SHP77 treated with DMSO at 0.1 percent for 48 hours (cell line): Measurements from ENCODE around the gene CSPG4.
A peak's percentile ranks its signal among the peaks of the same experiment; 100 is the strongest.

Experiments used
- DNase-seq: peaks from one replicate; lab custom pipeline; 2025; lab: John Stamatoyannopoulos, UW

Gene CSPG4

GRCh38 chr15:75669191-75669878 is 43.3 kb downstream of the CSPG4 start:
- no peak for DNase-seq

DNA sequence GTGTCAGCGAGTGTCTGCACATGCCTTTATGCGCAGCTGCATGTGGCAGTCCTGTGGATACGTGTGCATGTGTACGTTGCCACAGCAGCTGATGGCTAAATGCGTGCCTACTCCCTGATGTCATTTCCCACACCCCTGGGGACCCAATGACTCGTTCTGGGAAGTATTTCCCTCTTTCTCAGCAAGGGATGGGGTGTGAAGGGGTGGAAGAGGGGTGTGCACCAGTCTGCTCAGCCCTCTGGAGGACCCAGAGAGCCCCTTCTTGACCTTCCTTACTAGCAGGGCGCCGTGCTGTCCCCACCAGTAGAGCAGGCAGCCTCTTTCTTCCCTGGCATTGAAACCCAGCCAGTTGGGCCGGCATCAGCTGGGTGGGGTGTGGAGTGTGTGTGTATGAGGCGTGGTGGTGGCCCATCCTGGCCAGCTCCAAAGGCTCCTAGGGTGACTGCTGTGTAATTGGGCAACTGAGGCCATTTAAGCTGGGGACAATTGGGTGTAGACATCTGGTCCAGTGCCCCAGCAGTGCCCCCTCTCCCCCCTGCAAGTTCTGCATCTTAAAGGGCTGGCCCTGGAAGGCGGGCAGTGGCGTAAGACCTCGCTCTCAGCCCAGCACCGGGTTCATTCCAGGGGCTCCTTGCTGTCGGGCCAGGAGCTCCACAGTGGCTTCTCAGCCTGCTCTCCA is 45.7 kb downstream of the CSPG4 start:
- no peak for DNase-seq

DNA sequence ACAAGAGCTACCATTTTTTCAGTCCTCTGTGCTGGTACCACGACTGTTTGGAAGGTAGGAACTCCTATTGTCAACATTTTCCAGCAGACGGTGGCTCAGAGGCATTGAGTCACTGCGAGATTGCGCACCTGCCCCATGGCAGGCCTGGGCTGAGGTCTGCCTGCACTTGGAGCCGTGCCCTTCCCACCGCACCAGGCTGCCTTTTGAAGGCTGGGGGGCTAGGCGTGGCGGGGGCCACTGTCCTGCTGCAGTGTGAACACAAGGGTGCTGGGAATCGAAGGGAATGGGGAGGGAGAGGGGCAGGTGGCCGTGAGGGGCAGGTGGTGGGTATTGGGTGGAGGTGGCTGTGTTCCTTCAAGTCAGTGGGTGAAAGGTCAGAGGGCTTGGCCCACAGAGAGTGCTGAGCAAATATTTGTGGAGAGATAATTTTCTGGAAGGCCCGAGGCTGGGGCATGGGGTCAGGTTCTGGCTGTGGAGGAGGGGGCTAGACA is 48.7 kb downstream of the CSPG4 start:
- DNase-seq = peak; percentile 72

DNA sequence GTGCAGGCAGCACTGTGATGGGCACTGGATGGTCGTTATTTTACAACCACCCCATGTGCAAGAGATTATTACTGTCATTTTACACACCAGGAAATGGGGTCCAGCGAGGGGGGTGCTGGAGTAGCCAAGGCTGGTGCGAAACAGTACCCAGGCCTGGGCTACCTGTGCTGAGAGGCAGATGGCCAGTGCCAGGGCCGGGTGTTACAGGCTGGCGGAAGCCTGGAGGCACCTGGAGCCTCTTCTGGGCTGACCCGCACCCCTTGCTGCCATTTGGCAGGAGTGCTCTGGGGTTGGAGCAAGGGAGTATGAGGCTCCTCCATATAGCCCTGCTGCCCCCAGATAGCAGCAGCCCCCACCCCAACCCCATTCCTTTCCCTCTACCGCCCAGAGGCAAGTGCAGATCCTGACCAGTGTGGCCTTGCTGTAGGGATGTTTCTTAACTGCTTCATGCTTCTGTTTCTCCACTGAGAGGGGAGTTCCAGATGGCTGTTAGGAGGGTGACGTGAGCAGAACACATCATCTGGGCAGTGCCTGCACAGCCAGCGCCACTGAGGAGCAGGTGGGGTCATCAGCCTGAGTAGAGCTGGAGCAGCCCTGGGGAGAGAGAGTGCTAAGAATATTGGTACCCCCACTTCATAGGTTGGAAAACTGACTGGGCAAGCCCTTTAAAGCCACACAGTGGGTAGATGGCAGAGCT is 49.7 kb downstream of the CSPG4 start:
- peak; percentile 36 for DNase-seq

DNA sequence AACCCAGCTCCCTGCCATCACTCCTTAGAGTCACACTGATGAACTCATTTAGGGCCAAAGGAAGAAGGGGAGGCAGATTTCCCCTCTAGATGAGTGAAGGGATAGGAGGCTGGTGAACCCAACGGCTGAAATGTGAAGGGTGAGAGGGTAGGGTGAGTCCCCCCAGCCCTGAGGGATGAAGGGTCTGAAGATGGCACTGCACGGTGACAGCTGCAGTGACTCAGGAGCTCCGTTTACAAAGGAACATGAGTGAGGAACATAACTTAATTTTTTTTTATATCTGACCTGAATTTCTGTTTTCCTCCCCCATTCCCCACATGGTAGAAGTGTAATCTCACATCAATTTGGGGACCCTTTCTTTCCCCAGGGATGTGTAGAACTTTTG is 50.9 kb downstream of the CSPG4 start:
- DNase-seq = no peak

GRCh38 chr15:75661100-75661755 is 51.4 kb downstream of the CSPG4 start:
- no peak for DNase-seq

- peak; percentile 65 for DNase-seq
Observed at GRCh38 chr15:75659928-75660645, 52.6 kb downstream of the CSPG4 start.

DNA sequence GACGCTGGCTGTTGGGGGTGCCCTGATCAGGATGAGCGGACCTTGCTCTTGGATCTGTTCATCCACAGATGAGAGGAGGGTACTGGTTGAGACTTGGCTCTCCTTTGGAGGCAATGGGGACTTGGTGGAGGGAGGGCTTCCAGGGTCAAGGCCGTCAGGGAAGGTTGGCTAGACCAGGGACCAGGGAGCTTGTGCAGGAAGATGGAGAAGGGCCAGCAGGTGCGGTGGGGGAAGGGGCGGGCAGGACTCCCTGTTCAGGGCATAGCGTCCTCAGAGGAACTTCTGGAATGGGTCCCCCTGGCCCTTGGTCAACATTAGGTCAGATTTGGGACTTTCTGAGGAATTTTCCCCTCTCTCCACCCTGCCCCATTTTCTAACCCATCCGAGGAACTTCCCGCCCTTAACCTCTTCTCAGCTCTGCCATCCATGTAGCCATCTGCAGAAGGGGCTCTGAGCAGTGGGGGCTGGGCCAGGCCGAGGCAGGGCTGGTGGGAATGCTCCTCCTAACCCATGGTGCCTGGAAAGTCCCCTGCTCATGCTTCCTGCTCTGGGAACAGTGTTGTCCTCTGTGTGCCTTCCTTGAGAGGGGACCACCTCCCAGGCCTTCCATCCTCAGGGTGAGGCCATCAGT is 53.4 kb downstream of the CSPG4 start:
- DNase-seq = no peak

DNA sequence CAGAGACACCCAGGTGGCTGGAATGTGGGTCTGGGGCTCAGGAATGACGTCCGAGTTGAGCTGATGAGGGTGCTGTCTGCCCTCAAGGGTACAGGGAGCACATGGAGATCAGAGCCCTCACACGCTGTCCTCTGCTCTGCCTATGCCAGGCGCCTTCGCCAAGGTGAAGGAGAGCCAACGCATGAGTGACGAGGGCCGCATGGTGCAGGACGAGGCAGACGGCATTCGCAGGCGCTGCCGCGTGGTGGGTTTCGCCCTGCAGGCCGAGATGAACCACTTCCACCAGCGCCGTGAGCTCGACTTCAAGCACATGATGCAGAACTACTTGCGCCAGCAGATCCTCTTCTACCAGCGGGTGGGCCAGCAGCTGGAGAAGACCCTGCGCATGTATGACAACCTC is 55.8 kb downstream of the CSPG4 start:
- no peak for DNase-seq

- DNase-seq = no peak
Observed at GRCh38 chr15:75656331-75656730, 56.3 kb downstream of the CSPG4 start.

GRCh38 chr15:75655931-75656330 is 56.7 kb downstream of the CSPG4 start:
- no peak for DNase-seq

GRCh38 chr15:75654201-75654907 is 58.3 kb downstream of the CSPG4 start:
- no peak for DNase-seq

- DNase-seq = no peak
Observed at GRCh38 chr15:75653347-75653913, 59.2 kb downstream of the CSPG4 start.

- DNase-seq = no peak
Observed at GRCh38 chr15:75651810-75652543, 60.7 kb downstream of the CSPG4 start.

DNA sequence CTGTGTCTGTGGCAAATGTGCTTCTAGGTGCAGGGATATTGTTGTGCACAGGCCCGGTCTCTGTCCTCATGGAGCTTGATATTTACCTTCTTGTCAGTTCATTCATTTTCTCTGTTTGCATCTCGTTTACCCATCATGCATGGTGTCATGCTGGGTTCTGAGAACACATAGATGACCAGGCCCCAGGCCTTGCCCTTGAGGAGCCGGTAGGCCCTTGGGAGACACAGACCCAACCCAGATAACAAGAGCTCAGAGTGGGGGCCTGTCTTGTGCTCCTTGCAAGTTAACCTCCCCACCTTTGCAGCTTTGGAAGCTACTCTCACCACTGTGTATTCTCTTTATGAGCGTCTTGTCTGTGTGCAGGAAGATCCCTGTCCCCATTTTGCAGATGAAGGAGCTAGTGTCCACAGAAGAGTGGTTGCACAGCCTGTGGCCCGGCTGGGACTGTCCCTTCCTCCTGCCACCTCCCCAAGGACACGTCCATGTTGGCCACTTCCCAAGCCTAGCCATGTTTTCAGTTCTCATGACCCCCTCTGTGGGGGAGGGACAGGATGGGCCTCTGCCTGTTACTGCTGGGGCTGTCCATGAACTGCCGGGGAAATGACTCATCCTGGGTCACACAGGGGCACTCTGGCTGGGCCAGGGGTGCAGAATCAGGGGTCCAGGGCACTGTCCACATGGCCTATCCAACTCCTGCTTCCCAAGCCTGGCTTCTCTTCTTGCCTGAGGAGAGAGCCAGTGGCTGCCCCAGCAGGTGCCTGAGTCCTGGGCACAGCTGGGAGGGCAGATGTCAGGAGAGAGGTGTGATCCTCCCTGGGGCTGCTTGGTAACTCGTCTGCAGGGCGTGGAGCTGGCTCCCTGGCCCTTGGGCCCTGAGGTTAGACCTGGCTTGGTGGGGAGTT is 61.5 kb downstream of the CSPG4 start:
- DNase-seq = no peak

- DNase-seq = no peak
Observed at GRCh38 chr15:75649848-75650247, 62.8 kb downstream of the CSPG4 start.

GRCh38 chr15:75649045-75649761 is 63.4 kb downstream of the CSPG4 start:
- DNase-seq = no peak
